ENCODE results near the gene IPO11.
A peak's percentile ranks its signal among the peaks of the same experiment; 100 is the strongest.

Gene IPO11

DNA sequence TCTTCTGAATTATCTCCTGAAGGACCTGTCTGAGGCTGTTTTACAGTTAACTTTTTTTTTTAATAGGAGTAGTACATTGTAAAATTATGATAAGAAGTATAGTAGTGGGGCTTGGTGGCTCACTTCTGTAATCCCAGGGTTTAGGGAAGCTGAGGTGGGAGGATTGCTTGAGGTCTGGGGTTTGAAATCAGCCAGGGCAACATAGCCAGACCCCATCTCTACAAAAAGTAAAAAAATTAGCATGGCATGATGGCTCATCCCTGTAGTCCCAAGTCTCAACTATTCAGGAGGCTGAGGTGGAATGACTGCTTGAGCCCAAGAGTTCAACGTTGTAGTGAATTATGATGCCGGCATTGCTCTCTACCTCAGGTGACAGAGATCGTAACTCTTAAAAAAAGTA is 7.0 kb downstream of the IPO11 start:
- Mint-ChIP-seq H3K27ac (no peak overlapping the region), H3K4me3 (no peak overlapping the region), H3K9me3 (no peaks in the 10 kb centered on the region), H3K4me1 (peaks cover 6% of the 10 kb centered on the region), H3K27me3 (no peaks in the 10 kb centered on the region)
- DNase-seq (no peak), ATAC-seq (no peak)

DNA sequence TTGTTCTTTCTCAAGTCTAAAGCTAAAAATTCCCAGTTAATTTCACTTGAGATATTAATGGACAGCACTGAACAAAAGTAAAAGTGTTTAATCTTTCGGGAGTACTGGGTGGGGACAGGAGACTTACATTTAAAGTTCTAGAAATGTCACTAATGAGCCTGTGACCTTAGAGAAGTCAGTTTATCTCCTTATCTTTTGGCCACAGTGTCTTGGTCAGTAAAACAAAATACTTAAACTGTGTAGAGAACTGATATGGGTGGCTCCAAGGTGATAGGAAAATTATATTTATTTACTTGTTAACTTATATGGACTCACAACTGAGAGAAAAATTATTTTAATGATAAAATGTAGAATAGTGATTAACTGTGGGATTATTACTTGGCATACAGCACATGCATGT is 8.9 kb downstream of the IPO11 start:
- no peak overlapping the region for H3K4me3 Mint-ChIP-seq
- H3K27me3 Mint-ChIP-seq = no peaks in the 10 kb centered on the region
- no peaks in the 10 kb centered on the region for H3K9me3 Mint-ChIP-seq
- DNase-seq (no peak), ATAC-seq (no peak)
- peak overlapping the region in 1 of 2 donors; percentile 37 for H3K27ac Mint-ChIP-seq
- peaks cover 10% of the 10 kb centered on the region for H3K4me1 Mint-ChIP-seq

DNA sequence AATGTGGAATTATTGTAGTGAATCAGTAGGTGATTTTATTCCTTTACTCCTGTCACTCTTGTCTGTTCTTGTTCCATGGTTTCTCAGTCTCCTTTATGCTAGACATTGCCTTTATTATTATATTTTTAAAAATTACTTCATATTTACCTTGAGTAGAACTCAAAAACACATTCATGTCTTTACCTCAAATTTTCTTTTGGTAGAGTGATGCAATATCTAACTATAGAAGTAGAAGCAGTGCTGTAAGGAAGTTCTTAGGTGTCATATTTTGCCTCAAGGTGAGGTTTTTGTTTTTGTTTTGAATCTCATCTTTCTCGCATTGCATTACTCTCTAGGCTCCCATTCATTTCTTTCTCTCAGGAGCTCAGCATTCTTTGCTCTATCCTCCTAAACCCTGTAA is 12.2 kb downstream of the IPO11 start:
- H3K4me1 Mint-ChIP-seq = peaks cover 15% of the 10 kb centered on the region
- no peak overlapping the region for H3K27ac Mint-ChIP-seq
- DNase-seq (no peak), ATAC-seq (no peak)
- H3K9me3 Mint-ChIP-seq = no peaks in the 10 kb centered on the region
- no peaks in the 10 kb centered on the region for H3K27me3 Mint-ChIP-seq
- H3K4me3 Mint-ChIP-seq = no peak overlapping the region

DNA sequence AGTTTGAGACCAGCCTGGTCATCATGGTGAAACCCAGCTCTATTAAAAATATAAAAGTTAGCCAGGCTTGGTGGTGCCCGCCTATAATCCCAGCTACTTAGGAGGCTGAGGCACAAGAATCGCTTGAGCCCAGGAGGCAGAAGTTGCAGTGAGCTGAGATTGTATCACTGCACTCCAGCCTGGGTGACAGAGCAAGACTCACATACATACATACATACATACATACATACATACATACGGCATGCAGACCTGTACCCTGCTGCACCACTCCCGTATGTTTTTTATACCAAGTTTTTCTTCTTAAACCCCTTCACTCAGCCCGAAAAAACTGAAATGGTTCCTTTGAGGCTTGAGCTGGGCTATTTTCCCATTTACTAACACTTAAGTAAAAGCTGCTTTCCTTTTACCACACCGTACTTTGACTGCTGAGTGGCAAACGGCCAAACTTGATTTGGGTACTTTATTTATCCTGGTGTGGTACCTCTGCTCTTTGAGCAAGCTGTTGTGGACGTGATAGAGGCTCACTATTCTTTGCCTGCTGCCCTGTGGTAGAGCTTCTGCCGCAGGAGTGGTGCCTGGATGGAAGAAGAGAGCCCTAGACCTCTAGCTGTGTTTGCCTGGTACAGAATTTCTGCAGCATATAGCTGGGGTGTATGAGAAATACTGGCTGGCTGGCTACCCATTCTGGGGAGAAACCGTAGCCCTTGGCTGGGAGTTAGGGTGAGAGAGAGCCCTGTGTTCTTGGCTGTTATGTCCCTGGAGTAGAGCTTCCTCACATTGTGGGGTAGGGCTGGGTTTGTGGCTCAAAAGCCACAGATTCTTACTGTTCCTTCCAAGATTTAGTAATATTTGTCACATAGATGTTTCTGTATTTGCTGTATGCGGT is 19.4 kb downstream of the IPO11 start:
- peak; percentile 28 for ATAC-seq
- Mint-ChIP-seq H3K27ac (peak overlapping the region in 1 of 2 donors; percentile 27), H3K9me3 (no peaks in the 10 kb centered on the region), H3K4me3 (no peak overlapping the region), H3K4me1 (peaks cover 19% of the 10 kb centered on the region), H3K27me3 (no peaks in the 10 kb centered on the region)
- no peak for DNase-seq

DNA sequence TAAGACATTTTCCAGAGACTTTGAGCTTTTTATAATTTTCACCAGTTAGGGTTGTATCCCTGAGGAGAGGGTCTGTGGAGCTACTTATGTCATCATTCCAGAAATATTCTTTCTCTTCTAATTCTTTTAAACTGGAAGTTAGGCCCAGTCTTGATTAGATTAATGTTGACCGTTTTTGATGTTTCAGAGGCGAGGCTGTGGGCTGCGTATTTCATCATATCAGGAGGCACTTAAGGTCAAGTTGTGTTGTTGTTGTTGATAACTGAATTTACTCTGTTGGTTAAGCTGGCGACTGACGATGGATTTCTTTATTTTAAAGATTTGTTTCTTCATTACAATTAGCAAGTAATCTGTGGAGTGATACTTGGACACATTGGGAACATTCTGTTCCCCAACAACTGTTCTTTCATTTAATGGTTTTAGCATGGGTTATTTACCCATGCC is 20.1 kb downstream of the IPO11 start:
- H3K4me3 Mint-ChIP-seq = no peak overlapping the region
- ATAC-seq (no peak), DNase-seq (no peak)
- H3K4me1 Mint-ChIP-seq = peaks cover 15% of the 10 kb centered on the region
- no peaks in the 10 kb centered on the region for H3K27me3 Mint-ChIP-seq
- H3K27ac Mint-ChIP-seq = peak overlapping the region; percentile 27 to 85
- H3K9me3 Mint-ChIP-seq = no peaks in the 10 kb centered on the region

DNA sequence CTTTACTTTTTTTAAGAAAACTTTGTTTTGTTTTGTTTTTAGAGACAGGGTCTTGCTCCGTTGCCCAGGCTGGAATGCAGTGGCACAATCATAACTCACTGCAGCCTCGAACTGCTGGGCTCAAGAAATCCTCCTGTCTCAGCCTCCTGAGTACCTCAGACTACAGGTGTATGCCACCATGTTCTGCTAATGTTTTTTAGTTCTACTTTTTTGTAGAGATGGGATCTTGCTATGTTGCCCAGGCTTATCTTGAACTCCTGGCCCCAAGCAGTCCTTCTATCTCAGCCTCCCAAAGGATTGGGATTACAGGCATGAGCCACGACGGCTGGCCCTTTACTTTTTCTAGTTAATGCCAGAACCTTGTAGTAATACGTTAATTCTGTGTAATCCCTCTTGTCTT is 36.0 kb downstream of the IPO11 start:
- no peaks in the 10 kb centered on the region for H3K9me3 Mint-ChIP-seq
- no peaks in the 10 kb centered on the region for H3K4me1 Mint-ChIP-seq
- no peak for ATAC-seq
- no peaks in the 10 kb centered on the region for H3K27me3 Mint-ChIP-seq
- DNase-seq = no peak
- no peak overlapping the region for H3K4me3 Mint-ChIP-seq
- no peak overlapping the region for H3K27ac Mint-ChIP-seq

DNA sequence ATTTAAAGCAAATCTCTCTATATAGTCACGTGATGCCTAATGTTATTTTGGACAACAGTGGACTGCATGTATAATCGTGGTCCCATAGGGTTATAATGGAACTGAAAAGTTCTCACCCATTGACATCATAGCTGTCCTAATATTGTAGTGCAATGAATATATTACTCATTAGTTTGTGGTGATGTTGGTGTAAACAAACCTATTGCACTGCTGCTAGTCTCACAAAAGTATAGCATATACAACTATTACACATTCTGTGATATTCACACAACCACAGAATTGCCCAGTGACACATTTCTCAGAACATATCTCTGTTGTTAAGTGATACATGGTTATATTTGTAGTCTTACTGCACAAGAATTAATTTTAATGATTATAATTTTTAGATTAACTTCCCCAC is 37.7 kb downstream of the IPO11 start:
- H3K4me3 Mint-ChIP-seq = no peak overlapping the region
- H3K9me3 Mint-ChIP-seq = no peaks in the 10 kb centered on the region
- peak; percentile 43 for ATAC-seq

DNA sequence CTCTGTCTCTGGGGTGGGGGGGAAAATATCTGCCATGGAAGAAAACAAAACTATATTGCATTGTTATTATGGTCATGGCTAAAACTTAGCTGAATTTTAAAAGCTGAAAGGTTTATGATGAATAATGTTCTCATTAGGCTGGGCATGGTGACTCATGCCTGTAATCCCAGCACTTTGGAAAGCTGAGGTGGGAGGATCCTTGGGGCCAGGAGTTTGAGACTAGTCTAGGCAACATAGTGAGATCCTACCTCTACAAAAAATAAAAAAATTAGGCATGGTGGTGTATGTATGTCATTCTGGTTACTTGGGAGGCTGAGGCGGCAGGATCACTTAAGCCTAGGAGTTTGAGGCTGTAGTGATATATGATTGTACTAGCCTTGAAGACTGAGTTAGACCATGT is 44.5 kb downstream of the IPO11 start:
- no peak overlapping the region for H3K4me3 Mint-ChIP-seq
- ATAC-seq = no peak
- H3K9me3 Mint-ChIP-seq = no peaks in the 10 kb centered on the region
- H3K27me3 Mint-ChIP-seq = no peaks in the 10 kb centered on the region
- no peak overlapping the region for H3K27ac Mint-ChIP-seq
- H3K4me1 Mint-ChIP-seq = no peaks in the 10 kb centered on the region
- no peak for DNase-seq

More for the DNA sequence above, 37.7 kb downstream of the IPO11 start:
- Mint-ChIP-seq H3K27me3 (no peaks in the 10 kb centered on the region), H3K4me1 (no peaks in the 10 kb centered on the region), H3K27ac (no peak overlapping the region)
- no peak for DNase-seq

DNA sequence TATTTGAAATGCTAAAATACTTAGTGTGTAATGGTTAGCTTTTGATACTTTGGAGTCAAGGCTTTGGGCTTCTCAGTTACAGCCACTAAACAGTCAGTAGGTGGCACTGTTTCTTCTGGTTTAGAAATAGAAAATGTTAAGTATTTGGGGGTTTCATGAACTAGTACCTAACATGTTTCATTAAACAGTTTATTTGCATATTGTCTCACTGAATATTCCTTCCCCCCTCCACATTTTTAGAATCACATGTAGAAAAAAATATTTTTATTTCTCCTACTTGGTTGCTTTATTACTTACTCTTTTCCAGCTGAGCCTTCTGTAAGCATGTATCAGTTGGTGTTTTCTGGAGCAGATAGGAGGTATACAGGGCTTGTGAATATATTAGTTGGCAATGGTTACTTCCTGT is 48.0 kb downstream of the IPO11 start:
- Mint-ChIP-seq H3K27ac (no peak overlapping the region), H3K4me3 (no peak overlapping the region), H3K4me1 (no peaks in the 10 kb centered on the region), H3K27me3 (no peaks in the 10 kb centered on the region), H3K9me3 (no peaks in the 10 kb centered on the region)
- no peak for DNase-seq
- ATAC-seq = peak; percentile 53

DNA sequence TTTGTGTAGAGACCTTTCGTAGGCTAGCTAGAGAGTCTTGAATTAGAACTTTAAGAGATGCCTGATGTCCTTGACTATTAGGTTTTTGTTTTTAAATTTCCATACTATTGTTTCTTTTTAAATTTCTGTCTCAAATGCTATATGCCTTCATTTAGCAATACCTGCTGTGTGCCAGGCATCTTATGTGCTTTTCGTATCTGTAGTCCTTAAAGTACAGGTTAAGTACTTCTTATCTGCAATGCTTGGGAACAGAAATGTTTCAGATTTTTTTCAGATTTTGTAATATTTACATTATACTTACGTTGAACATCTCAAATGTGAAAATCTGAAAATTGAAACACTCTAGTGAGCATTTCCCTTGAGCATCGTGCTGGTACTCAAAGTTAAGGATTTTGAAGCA is 49.0 kb downstream of the IPO11 start:
- DNase-seq = no peak
- ATAC-seq = no peak
- Mint-ChIP-seq H3K9me3 (no peaks in the 10 kb centered on the region), H3K4me3 (no peak overlapping the region), H3K27ac (no peak overlapping the region), H3K27me3 (no peaks in the 10 kb centered on the region), H3K4me1 (no peaks in the 10 kb centered on the region)

DNA sequence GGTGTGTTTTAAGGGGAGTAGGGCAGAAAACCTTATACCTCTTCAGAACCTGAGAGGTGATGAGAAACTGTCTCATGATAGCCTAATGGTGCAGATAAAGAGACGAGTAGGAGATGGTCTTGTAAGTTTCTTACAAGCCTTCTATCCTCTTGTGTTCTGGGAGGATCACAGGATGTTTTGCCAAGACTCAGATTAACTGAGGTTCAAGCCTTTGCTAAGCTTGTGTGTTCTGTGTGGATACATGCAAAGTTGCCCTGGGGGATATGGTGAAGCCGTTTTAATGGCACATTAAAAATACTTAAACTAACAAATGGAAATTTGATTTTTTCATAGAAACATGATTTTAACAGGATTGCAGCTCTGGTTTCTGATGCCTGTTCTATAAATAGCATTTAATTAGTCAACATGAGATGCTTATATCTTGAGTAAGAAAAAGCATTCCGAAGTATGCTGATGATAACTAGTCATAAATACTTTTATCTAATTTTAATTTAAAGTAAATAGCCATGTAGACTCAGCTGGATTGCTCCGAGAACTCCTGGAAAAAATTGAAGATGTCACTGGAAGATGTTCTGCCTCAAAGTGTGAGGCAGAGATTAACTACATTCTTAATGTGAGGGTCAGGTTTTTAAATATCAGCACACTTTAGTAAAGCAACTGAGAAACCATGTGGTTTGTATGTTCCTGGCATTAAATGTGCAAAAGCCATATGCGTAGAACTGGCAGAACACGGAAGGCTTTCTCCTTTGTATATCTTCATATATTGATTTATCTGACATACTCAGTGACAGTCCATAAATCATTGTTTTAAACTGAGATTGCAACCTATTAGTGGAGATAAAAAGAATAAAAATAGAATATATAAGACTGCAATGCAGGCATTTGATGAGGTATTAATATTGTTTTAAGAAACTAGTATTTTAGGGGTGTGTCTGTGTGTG is 53.7 kb downstream of the IPO11 start:
- ATAC-seq (no peak), DNase-seq (no peak)
- H3K27ac Mint-ChIP-seq = no peak overlapping the region
- H3K27me3 Mint-ChIP-seq = no peaks in the 10 kb centered on the region
- H3K9me3 Mint-ChIP-seq = no peaks in the 10 kb centered on the region
- H3K4me1 Mint-ChIP-seq = no peaks in the 10 kb centered on the region
- H3K4me3 Mint-ChIP-seq = no peak overlapping the region

DNA sequence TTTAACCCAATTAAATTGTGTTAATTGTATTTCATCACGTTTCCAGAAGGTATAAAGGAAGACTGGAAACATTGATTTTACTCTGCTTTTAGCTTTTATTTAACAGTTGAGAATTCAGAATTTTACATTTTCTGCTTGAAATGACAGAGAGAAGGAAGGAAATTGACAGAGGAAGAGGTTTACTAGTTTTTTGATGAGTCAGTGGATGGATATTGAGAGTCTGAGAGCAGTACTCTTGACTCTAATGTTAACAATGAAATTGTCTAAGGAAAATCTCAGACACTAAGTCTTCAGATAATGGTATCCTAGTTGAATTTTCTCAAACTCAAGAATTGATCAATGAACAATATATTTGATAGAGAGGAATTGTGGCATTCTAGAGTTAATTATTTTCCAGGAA is 60.6 kb downstream of the IPO11 start:
- no peak overlapping the region for H3K27ac Mint-ChIP-seq
- no peak for ATAC-seq
- no peaks in the 10 kb centered on the region for H3K27me3 Mint-ChIP-seq
- no peaks in the 10 kb centered on the region for H3K4me1 Mint-ChIP-seq
- no peak overlapping the region for H3K4me3 Mint-ChIP-seq
- H3K9me3 Mint-ChIP-seq = no peaks in the 10 kb centered on the region
- no peak for DNase-seq

DNA sequence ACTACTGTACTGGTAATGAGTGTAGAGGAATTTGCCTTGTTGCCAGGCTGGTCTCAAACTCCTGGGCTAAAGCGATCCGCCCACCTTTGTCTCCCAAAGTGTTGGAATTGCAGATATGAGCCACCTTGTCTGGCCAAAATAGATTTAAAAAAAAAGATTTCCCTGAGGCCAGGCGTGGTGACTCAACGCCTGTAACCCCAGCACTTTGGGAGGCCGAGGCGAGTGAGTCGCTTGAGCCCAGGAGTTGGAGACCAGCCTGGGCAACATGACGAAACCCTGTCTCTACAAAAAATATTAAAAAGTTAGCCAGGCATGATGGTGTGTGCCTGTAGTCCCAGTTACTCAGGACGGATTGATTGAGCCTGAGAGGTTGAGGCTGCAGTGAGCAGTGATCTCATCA is 62.5 kb downstream of the IPO11 start:
- Mint-ChIP-seq H3K9me3 (no peaks in the 10 kb centered on the region), H3K4me3 (no peak overlapping the region), H3K4me1 (no peaks in the 10 kb centered on the region), H3K27me3 (no peaks in the 10 kb centered on the region), H3K27ac (no peak overlapping the region)
- no peak for DNase-seq
- ATAC-seq = no peak

DNA sequence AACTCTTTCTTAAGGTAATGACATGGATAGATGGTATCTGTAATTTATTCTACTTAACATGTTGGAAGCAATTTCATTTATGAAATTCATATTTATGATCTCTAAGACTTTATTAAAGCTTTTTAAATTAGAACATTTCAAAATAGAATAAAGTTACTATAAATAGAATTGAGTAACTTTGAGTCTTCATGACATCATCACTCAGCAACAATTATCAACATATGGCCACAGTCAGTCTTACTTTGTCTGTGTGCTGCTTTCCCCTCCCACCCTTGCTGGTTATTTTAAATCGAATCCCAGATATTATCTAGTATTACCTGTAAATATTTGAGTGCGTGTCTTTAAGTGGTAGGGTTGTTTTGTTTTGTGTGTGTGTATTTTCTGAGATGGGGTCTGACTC is 65.2 kb downstream of the IPO11 start:
- no peak for ATAC-seq
- Mint-ChIP-seq H3K27ac (no peak overlapping the region), H3K4me1 (no peaks in the 10 kb centered on the region), H3K27me3 (no peaks in the 10 kb centered on the region), H3K9me3 (no peaks in the 10 kb centered on the region), H3K4me3 (no peak overlapping the region)
- no peak for DNase-seq

DNA sequence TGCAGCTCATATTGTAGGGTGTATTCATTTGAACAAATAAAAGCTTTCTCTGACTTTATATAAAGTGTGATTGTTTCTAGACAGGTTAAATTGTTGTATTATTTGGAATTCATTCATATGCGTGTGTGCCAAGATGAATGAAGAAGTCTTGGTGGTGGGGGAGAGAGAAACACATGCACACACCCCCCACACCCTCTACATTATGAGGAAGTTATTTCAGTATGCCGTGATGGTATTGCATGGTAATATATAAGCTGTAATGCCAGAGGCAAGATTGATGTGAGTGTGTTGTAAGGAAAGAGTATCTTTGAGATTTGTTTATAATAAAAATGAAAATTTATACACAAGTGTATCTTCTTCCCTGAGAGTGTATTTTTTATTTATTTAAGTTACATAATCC is 71.0 kb downstream of the IPO11 start:
- Mint-ChIP-seq H3K4me3 (no peak overlapping the region), H3K27me3 (no peaks in the 10 kb centered on the region), H3K4me1 (no peaks in the 10 kb centered on the region), H3K27ac (no peak overlapping the region), H3K9me3 (no peaks in the 10 kb centered on the region)
- no peak for ATAC-seq
- DNase-seq = no peak

DNA sequence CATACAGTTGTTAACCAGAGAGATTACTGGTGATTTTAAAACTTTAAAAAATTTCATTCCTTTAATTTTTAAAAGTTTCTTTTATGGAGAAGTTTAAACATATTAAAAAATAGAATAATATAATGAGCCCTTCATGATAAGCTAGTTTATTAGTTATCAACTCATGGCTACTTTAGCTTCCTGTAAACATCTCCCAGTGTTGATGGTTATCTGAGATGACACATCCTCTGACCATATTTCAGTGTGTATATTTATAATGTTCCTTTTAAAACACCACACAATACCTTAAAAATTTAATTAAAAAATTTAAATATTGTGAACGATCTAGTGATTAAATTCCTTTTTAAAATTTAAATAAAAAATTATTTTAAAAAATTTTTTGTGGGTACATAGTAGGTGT is 74.1 kb downstream of the IPO11 start:
- Mint-ChIP-seq H3K4me1 (no peaks in the 10 kb centered on the region), H3K9me3 (no peaks in the 10 kb centered on the region), H3K27ac (no peak overlapping the region), H3K4me3 (no peak overlapping the region), H3K27me3 (no peaks in the 10 kb centered on the region)
- no peak for ATAC-seq
- no peak for DNase-seq
